OCI-LY3 (cell line): ENCODE data around the gene TMEM94.

Experiments used
- H2AFZ ChIP-seq: fragments of 200-600, 300-600 bp; shearing (Covaris generic); 2 replicates; pipeline ENCODE4 v1.6.0; 2014; ENCODE audit warnings: antibody characterized with exemption, low read depth, low read length
- H3K27ac ChIP-seq: fragments of 200-600, 300-600 bp; sonication (generic); 2 replicates; pipeline ENCODE4 v1.5.1; 2014; ENCODE audit warnings: mild to moderate bottlenecking, low read length, moderate library complexity, mixed read lengths
- H3K27me3 ChIP-seq: fragments of 200-600, 300-600 bp; sonication (generic); 2 replicates; pipeline ENCODE4 v1.6.1; 2014; ENCODE audit warnings: low read depth, low read length, mixed read lengths
- H3K36me3 ChIP-seq: fragments of 200-600, 300-600 bp; sonication (generic); replicated peaks from 2 replicates; pipeline ENCODE3; 2014; ENCODE audit warnings: low read depth, low read length, mixed read lengths
- H3K4me1 ChIP-seq: fragments of 300-600, 200-600 bp; sonication (generic); 2 replicates; pipeline ENCODE4 v1.6.1; 2014; ENCODE audit warnings: low read length, mixed read lengths
- H3K4me2 ChIP-seq: fragments of 200-600, 300-600 bp; sonication (generic); 2 replicates; pipeline ENCODE4 v1.6.1; 2014; ENCODE audit warnings: low read length, mixed read lengths
- H3K4me3 ChIP-seq: fragments of 300-600, 200-600 bp; sonication (generic); 2 replicates; pipeline ENCODE4 v1.5.1; 2014; ENCODE audit warnings: antibody characterized with exemption, mild to moderate bottlenecking, low read length, moderate library complexity
- H3K79me2 ChIP-seq: fragments of 300-600, 200-600 bp; shearing (Covaris generic); 2 replicates; pipeline ENCODE4 v1.6.1; 2014; ENCODE audit warnings: mild to moderate bottlenecking, low read length, mixed read lengths
- H3K9ac ChIP-seq: fragments of 300-600, 200-600 bp; shearing (Covaris generic); 2 replicates; pipeline ENCODE4 v1.6.0; 2014; ENCODE audit warnings: mild to moderate bottlenecking, low read length, moderate library complexity
- H3K9me3 ChIP-seq: fragments of 200-600, 300-600 bp; shearing (Covaris generic); 2 replicates; pipeline ENCODE4 v1.6.1; 2014; ENCODE audit warnings: low read length, mixed read lengths; ENCODE audit not compliant: insufficient read depth
- H4K20me1 ChIP-seq: fragments of 200-600, 300-600 bp; sonication (generic); 2 replicates; pipeline ENCODE4 v1.6.1; 2016; ENCODE audit warnings: low read length, mixed read lengths; ENCODE audit not compliant: insufficient read depth
- CTCF ChIP-seq: fragments of 200-600, 300-600 bp; sonication (generic); IDR thresholded peaks from 2 replicates; pipeline ENCODE4 v1.5.1; 2014; ENCODE audit warnings: antibody characterized with exemption, low read length, low read depth
- EZH2phosphoT487 ChIP-seq: fragments of 200-600 bp; shearing (Covaris generic); IDR thresholded peaks from 2 replicates; pipeline ENCODE4 v1.6.1; 2018; ENCODE audit warnings: antibody characterized with exemption, mixed run types, low read depth

The TMEM94 gene

GRCh38 chr17:75500419-75501216 is 44.2 kb downstream of the TMEM94 start:
- Histone ChIP-seq H3K9ac (no peak overlapping the region), H3K4me2 (no peak overlapping the region), H4K20me1 (peaks cover 2% of the 10 kb centered on the region; the same call in 1 of the 2 replicates), H3K9me3 (no peaks in the 10 kb centered on the region), H3K79me2 (no peaks in the 10 kb centered on the region), H2AFZ (no peak overlapping the region), H3K4me1 (no peaks in the 10 kb centered on the region), H3K27me3 (no peaks in the 10 kb centered on the region), H3K27ac (no peak overlapping the region), H3K4me3 (no peak overlapping the region), H3K36me3 (no peaks in the 10 kb centered on the region)
- TF ChIP-seq CTCF (no peak), EZH2phosphoT487 (no peak)

- Histone ChIP-seq H3K9ac (no peak overlapping the region), H3K27ac (no peak overlapping the region), H3K4me1 (no peaks in the 10 kb centered on the region), H3K79me2 (no peaks in the 10 kb centered on the region), H3K4me3 (no peak overlapping the region), H3K9me3 (no peaks in the 10 kb centered on the region), H3K4me2 (no peak overlapping the region), H4K20me1 (peaks cover 2% of the 10 kb centered on the region; the same call in 1 of the 2 replicates), H3K27me3 (no peaks in the 10 kb centered on the region), H3K36me3 (no peaks in the 10 kb centered on the region), H2AFZ (no peak overlapping the region)
- no peak for TF ChIP-seq EZH2phosphoT487
- no peak for TF ChIP-seq CTCF
These were observed 45.1 kb downstream of the TMEM94 start for GRCh38 chr17:75501378-75502071.

GRCh38 chr17:75502072-75502720 is 45.8 kb downstream of the TMEM94 start:
- Histone ChIP-seq H3K9me3 (no peaks in the 10 kb centered on the region), H3K4me2 (no peak overlapping the region), H3K9ac (no peak overlapping the region), H3K4me1 (no peaks in the 10 kb centered on the region), H3K27me3 (no peaks in the 10 kb centered on the region), H3K36me3 (no peaks in the 10 kb centered on the region), H3K27ac (no peak overlapping the region), H3K4me3 (no peak overlapping the region), H4K20me1 (peaks cover 2% of the 10 kb centered on the region; the same call in 1 of the 2 replicates), H2AFZ (no peak overlapping the region), H3K79me2 (no peaks in the 10 kb centered on the region)
- TF ChIP-seq CTCF = no peak
- no peak for TF ChIP-seq EZH2phosphoT487
